Smooth muscle cell of bladder (primary cell): ENCODE results near the gene ZNF318. TPM values are rescaled to one million over a fixed set of nuclear protein-coding genes. Genes with fewer than 3 reads are reported as not detected.

Experiments used
- total RNA-seq: library from RNA; depleted of rRNA; stranded (reverse); fragments of >200 nt; gene quantifications from 2 replicates; pipeline ENCODE4 v1.2.3, GENCODE V29; 2014

Gene ZNF318, protein sequence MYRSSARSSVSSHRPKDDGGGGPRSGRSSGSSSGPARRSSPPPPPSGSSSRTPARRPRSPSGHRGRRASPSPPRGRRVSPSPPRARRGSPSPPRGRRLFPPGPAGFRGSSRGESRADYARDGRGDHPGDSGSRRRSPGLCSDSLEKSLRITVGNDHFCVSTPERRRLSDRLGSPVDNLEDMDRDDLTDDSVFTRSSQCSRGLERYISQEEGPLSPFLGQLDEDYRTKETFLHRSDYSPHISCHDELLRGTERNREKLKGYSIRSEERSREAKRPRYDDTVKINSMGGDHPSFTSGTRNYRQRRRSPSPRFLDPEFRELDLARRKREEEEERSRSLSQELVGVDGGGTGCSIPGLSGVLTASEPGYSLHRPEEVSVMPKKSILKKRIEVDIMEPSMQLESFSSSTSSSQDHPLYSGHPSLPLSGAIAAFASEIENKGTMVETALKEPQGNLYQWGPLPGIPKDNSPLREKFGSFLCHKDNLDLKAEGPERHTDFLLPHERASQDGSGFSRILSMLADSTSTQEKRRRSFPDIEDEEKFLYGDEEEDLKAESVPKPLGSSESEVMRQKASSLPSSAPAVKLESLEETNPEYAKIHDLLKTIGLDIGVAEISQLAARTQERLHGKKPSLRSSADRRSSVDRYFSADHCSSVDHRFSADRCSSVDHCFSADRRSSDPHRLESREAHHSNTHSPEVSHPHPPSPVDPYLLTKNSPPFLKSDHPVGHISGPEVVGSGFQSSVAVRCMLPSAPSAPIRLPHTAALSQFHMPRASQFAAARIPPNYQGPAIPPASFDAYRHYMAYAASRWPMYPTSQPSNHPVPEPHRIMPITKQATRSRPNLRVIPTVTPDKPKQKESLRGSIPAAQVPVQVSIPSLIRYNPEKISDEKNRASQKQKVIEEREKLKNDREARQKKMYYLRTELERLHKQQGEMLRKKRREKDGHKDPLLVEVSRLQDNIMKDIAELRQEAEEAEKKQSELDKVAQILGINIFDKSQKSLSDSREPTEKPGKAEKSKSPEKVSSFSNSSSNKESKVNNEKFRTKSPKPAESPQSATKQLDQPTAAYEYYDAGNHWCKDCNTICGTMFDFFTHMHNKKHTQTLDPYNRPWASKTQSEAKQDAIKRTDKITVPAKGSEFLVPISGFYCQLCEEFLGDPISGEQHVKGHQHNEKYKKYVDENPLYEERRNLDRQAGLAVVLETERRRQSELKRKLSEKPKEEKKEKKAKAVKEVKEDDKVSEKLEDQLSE (N-terminal part only)
- 3.4 and 4.5 TPM in 2 replicates for total RNA-seq

DNA sequence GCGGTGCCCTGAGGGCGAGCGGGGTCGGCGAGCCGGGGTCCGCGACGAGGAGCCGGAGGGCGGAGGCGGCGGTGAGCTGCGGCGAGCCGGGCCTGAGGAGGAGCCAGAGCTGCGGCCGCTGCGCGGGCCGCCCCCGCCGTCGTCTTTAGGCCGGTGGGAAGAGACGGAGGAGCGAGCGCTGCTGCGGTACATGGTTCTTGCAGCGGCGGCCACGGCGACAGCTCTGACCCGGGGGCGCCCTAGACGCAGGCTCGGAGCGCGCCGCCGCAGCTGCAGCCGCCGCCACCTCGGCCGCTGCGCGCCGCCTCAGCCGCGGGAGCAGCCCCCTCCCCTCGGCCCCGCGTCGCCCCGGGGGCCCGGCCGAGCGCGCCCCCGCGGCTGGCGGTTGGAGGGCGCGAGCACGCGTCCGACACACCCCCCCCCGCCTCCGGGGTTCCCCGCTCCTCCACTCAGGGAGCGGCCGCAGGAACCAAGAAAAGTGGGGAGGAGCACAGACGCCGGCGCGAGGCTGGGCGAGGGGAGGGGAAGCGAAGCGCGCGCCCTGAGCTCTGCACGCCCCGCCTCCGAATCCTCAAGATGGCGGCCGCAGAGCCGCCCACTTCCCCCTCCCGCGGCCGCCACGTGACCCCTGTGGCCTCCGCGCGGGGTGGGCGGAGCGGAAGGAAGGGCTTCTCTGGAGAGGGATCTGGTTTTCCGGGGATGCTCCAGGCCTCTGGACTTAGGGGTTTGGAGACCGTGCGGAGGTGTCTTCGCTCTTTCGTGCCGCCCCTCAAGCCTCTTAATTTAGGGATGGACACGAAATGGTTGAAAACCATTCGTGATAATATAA, at the start of gene ZNF318:
ZNF318 (minus strand) TSS at position 474 of the 829 bp plus-strand sequence; CDS start at position 192, 282 bp downstream.

DNA sequence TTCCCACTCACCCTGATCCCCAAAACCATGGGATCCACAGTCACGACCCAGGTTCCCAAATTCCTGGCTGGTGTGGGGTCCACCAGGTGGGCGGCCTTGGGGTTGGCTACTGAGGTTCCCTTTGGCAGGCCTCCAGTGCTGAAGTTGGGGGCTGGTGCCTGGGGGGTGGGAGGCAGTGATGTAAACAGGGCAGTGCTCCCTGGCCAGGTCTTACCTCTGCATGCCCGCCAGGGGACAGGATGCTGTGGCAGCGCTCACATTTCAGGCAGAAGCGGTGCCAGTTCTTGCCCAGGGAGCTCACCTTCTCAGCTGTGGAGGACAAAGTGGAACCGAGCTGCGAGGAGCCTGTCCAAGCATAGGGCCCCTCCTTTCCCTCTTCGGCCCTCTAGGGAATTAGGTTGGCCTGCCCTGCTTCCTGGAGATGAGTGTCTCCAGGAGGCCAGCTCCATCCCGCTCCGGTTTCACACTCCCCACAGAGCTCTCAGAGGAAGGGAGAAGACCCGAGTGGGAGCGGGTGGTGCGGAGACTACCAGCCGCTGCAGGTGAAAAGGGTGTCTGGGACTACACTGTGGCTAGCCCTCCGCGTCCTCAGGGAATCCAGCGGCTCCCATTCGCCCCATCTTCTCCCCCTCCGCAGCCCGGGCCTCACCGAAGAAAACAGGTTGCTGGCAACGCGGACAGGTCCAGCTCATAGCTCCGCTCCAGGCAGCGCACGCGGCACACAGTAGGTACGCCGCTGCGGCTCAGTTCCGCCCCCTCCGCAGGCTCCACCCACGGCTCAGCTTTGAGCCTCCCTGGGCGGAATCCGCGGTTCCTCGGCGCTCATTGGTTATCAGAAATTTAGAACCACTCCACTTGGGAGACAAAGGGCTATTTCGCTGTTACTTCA, 61.1 kb downstream of the ZNF318 start, which contains the start of gene CRIP3:
CRIP3 (minus strand) TSS at position 726 of the 889 bp plus-strand sequence; CDS start at position 692, 34 bp downstream.

DNA sequence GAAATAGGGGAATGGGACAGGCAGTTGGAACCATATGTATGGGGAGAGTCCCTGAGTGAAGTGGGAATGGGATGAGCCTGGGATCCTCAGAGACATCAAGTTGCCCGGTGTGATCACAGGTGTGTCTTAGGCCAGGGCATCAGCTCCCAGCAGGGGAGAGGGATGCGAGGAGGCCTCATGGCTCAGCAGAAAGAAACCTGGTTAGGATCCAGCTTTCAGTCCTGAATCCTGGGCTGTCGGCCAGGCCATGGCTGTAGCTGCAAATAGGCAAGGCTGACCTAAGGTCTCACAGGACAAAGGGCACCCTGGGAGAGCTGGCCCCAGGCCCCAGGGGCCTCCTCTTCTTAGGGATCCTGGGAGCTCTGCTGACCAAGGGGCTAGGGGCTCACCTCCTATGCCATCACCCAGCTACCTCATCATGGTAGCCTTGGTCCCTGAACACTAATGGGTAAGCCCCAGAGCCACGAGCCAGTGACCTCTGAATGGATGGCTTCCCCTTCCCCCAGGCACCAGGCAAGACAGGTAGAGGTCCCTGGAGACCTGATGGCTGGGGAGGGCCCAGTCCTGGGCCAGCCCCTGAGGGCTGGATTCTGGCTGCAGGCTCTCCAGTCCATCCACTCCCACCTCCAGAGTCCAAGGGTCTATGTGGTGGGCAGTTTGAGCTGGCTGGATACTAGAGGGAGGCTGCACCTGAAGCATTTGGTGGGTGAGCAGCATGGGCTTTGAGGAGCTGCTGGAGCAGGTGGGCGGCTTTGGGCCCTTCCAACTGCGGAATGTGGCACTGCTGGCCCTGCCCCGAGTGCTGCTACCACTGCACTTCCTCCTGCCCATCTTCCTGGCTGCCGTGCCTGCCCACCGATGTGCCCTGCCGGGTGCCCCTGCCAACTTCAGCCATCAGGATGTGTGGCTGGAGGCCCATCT, 71.5 kb downstream of the ZNF318 start, which contains the start of gene SLC22A7:
SLC22A7 (plus strand) TSS at position 617 of the 921 bp plus-strand sequence; CDS start at position 716, 99 bp downstream.

Other genes starting within 250 kb of the ZNF318 start
- 13.8 and 18.7 TPM in 2 replicates for gene SRF, start 198.4 kb downstream of the ZNF318 start, total RNA-seq
- 18.5 and 27.7 TPM in 2 replicates for gene CUL9, start 187.5 kb downstream of the ZNF318 start, total RNA-seq
- gene DNPH1, start 140.2 kb downstream of the ZNF318 start, total RNA-seq: 45.9 and 54.5 TPM in 2 replicates
- gene TTBK1, start 126.2 kb downstream of the ZNF318 start, total RNA-seq: not detected in 2 replicates
- gene SLC22A7, start 71.4 kb downstream of the ZNF318 start, total RNA-seq: not detected in 2 replicates
- 0.18 TPM in 1 of 2 replicates, not detected in the other for gene CRIP3, start 60.8 kb downstream of the ZNF318 start, total RNA-seq
- gene ABCC10, start 57.9 kb upstream of the ZNF318 start, total RNA-seq: 16.5 and 17.3 TPM in 2 replicates
- gene DLK2, start 85.9 kb upstream of the ZNF318 start, total RNA-seq: 0.28 and 0.37 TPM in 2 replicates
- 7.4 and 9.3 TPM in 2 replicates for gene TJAP1, start 107.9 kb upstream of the ZNF318 start, total RNA-seq
- gene LRRC73, start 140.7 kb upstream of the ZNF318 start, total RNA-seq: 0.28 and 0.65 TPM in 2 replicates
- 120 and 141 TPM in 2 replicates for gene YIPF3, start 147.3 kb upstream of the ZNF318 start, total RNA-seq
- 23.9 and 28.4 TPM in 2 replicates for gene POLR1C, start 147.4 kb upstream of the ZNF318 start, total RNA-seq
- gene XPO5, start 206.4 kb upstream of the ZNF318 start, total RNA-seq: 15.6 and 19.1 TPM in 2 replicates
- 16.4 and 21.5 TPM in 2 replicates for gene POLH, start 206.5 kb upstream of the ZNF318 start, total RNA-seq